H1 (cell line): ENCODE measurements around the gene CPHXL. TPM values are rescaled to one million over a fixed set of nuclear protein-coding genes. Genes with fewer than 3 reads are reported as not detected.

ENCODE experiments used
- CTCF ChIA-PET: fragments of 300-600 bp; sonication (Branson Sonifier 250); formaldehyde crosslinking; loops from one replicate; lab custom pipeline; 2021; ENCODE audit not compliant: partially characterized antibody; lab: Charles Lee
- POLR2A ChIA-PET: fragments of 300-600 bp; sonication (Branson Sonifier 250); formaldehyde crosslinking; loops from one replicate; lab custom pipeline; 2021; ENCODE audit warnings: inconsistent platforms; ENCODE audit not compliant: partially characterized antibody; lab: Charles Lee
- DNase-seq, 2 experiments: peaks; one replicate each; pipeline versions ENCODE4 v3.0.0 to v3.0.0-alpha.2; 2010 to 2022; ENCODE audit warnings: low spot score in 2 of 2, low read depth in 1 of 2, mixed read lengths in 1 of 2
- FAIRE-seq: peaks from 2 replicates; lab custom pipeline; 2011; peaks lifted over from hg19 to GRCh38; lab: Jason Lieb, UNC
- H2AFZ ChIP-seq: 2 replicates; pipeline ENCODE4 v1.8.1; 2012; ENCODE audit warnings: low read length, inconsistent platforms
- H2AK5ac ChIP-seq: 2 replicates; pipeline ENCODE4 v1.6.1; 2013; ENCODE audit warnings: low read depth, low read length
- H2BK120ac ChIP-seq: replicated peaks from 2 replicates; pipeline ENCODE3; 2013; ENCODE audit warnings: low read depth, low read length, inconsistent platforms
- H2BK12ac ChIP-seq: 2 replicates; pipeline ENCODE4 v1.6.1; 2013; ENCODE audit warnings: low read depth, low read length
- H2BK15ac ChIP-seq: 2 replicates; pipeline ENCODE4 v1.6.1; 2013; ENCODE audit warnings: low read length
- H2BK20ac ChIP-seq: 2 replicates; pipeline ENCODE4 v1.6.1; 2013; ENCODE audit warnings: low read length
- H2BK5ac ChIP-seq: 2 replicates; pipeline ENCODE4 v1.6.1; 2013; ENCODE audit warnings: low read depth, low read length
- H3K14ac ChIP-seq: 2 replicates; pipeline ENCODE4 v1.6.1; 2013; ENCODE audit warnings: inconsistent platforms; ENCODE audit not compliant: insufficient read length
- H3K18ac ChIP-seq: 2 replicates; pipeline ENCODE4 v1.6.1; 2013; ENCODE audit warnings: low read length; ENCODE audit errors: extremely low read depth
- H3K23ac ChIP-seq: 2 replicates; pipeline ENCODE4 v1.6.1; 2013; ENCODE audit warnings: inconsistent platforms; ENCODE audit not compliant: insufficient read length
- H3K23me2 ChIP-seq: 2 replicates; pipeline ENCODE4 v1.6.1; 2013; ENCODE audit warnings: low read depth, low read length
- H3K27ac ChIP-seq: 2 replicates; pipeline ENCODE4 v1.6.1; 2011; ENCODE audit warnings: low read depth, low read length, inconsistent platforms
- H3K27me3 ChIP-seq, 4 experiments: replicated peaks in 1 of 4; 1 replicate in 1 of 4; 2 replicates in 3 of 4; pipeline versions ENCODE4 v1.6.1 to v1.8.1; 2011 to 2013; ENCODE audit warnings: low read length in 3 of 4, mild to moderate bottlenecking in 3 of 4, inconsistent platforms in 2 of 4, mixed read lengths in 2 of 4, moderate library complexity in 1 of 4; ENCODE audit not compliant: control insufficient read depth in 3 of 4, insufficient read depth in 3 of 4; ENCODE audit errors: extremely low read depth in 1 of 4
- H3K36me3 ChIP-seq, 4 experiments: 2 replicates each; pipeline versions ENCODE4 v1.6.1 to v1.8.1; 2011 to 2013; ENCODE audit warnings: mild to moderate bottlenecking in 4 of 4, low read length in 3 of 4, moderate library complexity in 2 of 4, control low read depth in 1 of 4, inconsistent platforms in 1 of 4; ENCODE audit not compliant: insufficient read depth in 4 of 4, control insufficient read depth in 2 of 4
- H3K4ac ChIP-seq: replicated peaks from 2 replicates; pipeline ENCODE3; 2013; ENCODE audit warnings: low read length, low read depth, mixed read lengths, inconsistent platforms; ENCODE audit not compliant: insufficient read length
- H3K4me1 ChIP-seq, 4 experiments: replicated peaks in 1 of 4; 1 replicate in 1 of 4; 2 replicates in 3 of 4; pipeline versions ENCODE4 v1.6.1 to v1.8.1; 2011 to 2013; ENCODE audit warnings: low read length in 3 of 4, inconsistent platforms in 2 of 4, mixed read lengths in 1 of 4; ENCODE audit not compliant: insufficient read depth in 4 of 4, control insufficient read depth in 3 of 4
- H3K4me2 ChIP-seq, 2 experiments: 2 replicates each; pipeline versions ENCODE4 v1.6.1 to v1.8.1; 2011 to 2013; ENCODE audit warnings: low read depth in 2 of 2, low read length in 2 of 2, control low read depth in 1 of 2, inconsistent platforms in 1 of 2, mild to moderate bottlenecking in 1 of 2; ENCODE audit not compliant: insufficient read depth in 1 of 2
- H3K4me3 ChIP-seq, 4 experiments: fragments of 200-600, 300-600 bp in 1 of 4; sonication (generic), shearing (Covaris generic), sonication (Bioruptor Twin) in 1 of 4; 2 replicates each; pipeline versions ENCODE4 v1.5.1 to v1.8.1; 2011 to 2016; ENCODE audit warnings: low read length in 4 of 4, low read depth in 3 of 4, control low read depth in 2 of 4, inconsistent platforms in 2 of 4, mild to moderate bottlenecking in 2 of 4, mixed read lengths in 1 of 4, moderate library complexity in 1 of 4; ENCODE audit not compliant: insufficient read depth in 2 of 4; ENCODE audit errors: extremely low read depth in 1 of 4
- H3K56ac ChIP-seq: replicated peaks from 2 replicates; pipeline ENCODE3; 2013; ENCODE audit warnings: low read depth, mild to moderate bottlenecking, mixed read lengths, low read length, inconsistent platforms; ENCODE audit not compliant: insufficient read length
- H3K79me1 ChIP-seq: 2 replicates; pipeline ENCODE4 v1.6.1; 2013; ENCODE audit warnings: low read depth, low read length, control low read depth
- H3K79me2 ChIP-seq, 2 experiments: 2 replicates each; pipeline versions ENCODE4 v1.6.1 to v1.8.1; 2012 to 2013; ENCODE audit warnings: low read length in 2 of 2, mild to moderate bottlenecking in 2 of 2, inconsistent platforms in 1 of 2; ENCODE audit not compliant: insufficient read depth in 2 of 2, control insufficient read depth in 1 of 2
- H3K9ac ChIP-seq, 4 experiments: replicated peaks in 1 of 4; 1 replicate in 1 of 4; 2 replicates in 3 of 4; pipeline versions ENCODE4 v1.6.1 to v1.8.1; 2011 to 2013; ENCODE audit warnings: low read depth in 3 of 4, low read length in 3 of 4, control low read depth in 2 of 4, mild to moderate bottlenecking in 2 of 4, moderate library complexity in 2 of 4, inconsistent platforms in 1 of 4; ENCODE audit errors: extremely low read depth in 1 of 4
- H3K9me3 ChIP-seq, 2 experiments: 2 replicates each; pipeline versions ENCODE4 v1.6.1 to v1.8.1; 2012 to 2013; ENCODE audit warnings: mild to moderate bottlenecking in 2 of 2, moderate library complexity in 2 of 2, control low read depth in 1 of 2, inconsistent platforms in 1 of 2, low read depth in 1 of 2, low read length in 1 of 2, mixed read lengths in 1 of 2; ENCODE audit not compliant: insufficient read depth in 2 of 2
- H4K20me1 ChIP-seq, 2 experiments: replicated peaks in 1 of 2; 2 replicates each; pipeline versions ENCODE3 to v1.8.1; 2011 to 2013; ENCODE audit warnings: inconsistent platforms in 2 of 2, low read length in 2 of 2, mild to moderate bottlenecking in 1 of 2; ENCODE audit not compliant: insufficient read depth in 2 of 2, control insufficient read depth in 1 of 2
- H4K5ac ChIP-seq: 2 replicates; pipeline ENCODE4 v1.6.1; 2013; ENCODE audit warnings: low read length, low read depth, mixed read lengths, inconsistent platforms; ENCODE audit not compliant: insufficient read length
- H4K8ac ChIP-seq: 2 replicates; pipeline ENCODE4 v1.8.0; 2013; ENCODE audit warnings: mild to moderate bottlenecking, moderate library complexity, low read length, inconsistent platforms; ENCODE audit not compliant: insufficient read depth; ENCODE audit errors: extremely low read depth
- H4K91ac ChIP-seq: replicated peaks from 2 replicates; pipeline ENCODE3; 2013; ENCODE audit warnings: low read length, mixed read lengths, inconsistent platforms; ENCODE audit not compliant: insufficient read length
- EZH2 ChIP-seq: fragments of 200-600 bp; sonication (generic); IDR thresholded peaks from 2 replicates; pipeline ENCODE4 v1.7.1; 2012; ENCODE audit warnings: low read depth, mild to moderate bottlenecking, moderate library complexity, low read length, inconsistent platforms; ENCODE audit not compliant: severe bottlenecking
- JUND ChIP-seq: IDR thresholded peaks from 2 replicates; pipeline ENCODE4 v1.6.1; 2011; ENCODE audit warnings: mild to moderate bottlenecking, improper control_type of control experiment, low read length
- NRF1 ChIP-seq: IDR thresholded peaks from 2 replicates; pipeline ENCODE4 v1.6.1; 2011; ENCODE audit warnings: mild to moderate bottlenecking, low read depth, low read length, improper control_type of control experiment
- RNF2 ChIP-seq: fragments of 200-900, 300-1000 bp; sonication (generic); IDR thresholded peaks from 2 replicates; pipeline ENCODE4 v1.7.1; 2016; ENCODE audit warnings: borderline replicate concordance, low read depth, mild to moderate bottlenecking, antibody characterized with exemption, low read length; ENCODE audit not compliant: poor library complexity, severe bottlenecking; ENCODE audit errors: missing control alignments
- SP1 ChIP-seq: IDR thresholded peaks from 2 replicates; pipeline ENCODE4 v1.6.1; 2011; ENCODE audit warnings: low read depth, low read length
- WGBS, 2 experiments: shearing (Covaris generic) in 1 of 2; methylation state at CpG; one replicate each; pipeline versions ENCODE4 v1.1.6 to v1.1.7; 2013 to 2015; ENCODE audit warnings: low lambda C conversion rate in 2 of 2, mixed read lengths in 2 of 2, inconsistent platforms in 1 of 2, low coverage in 1 of 2, missing lambda C conversion rate in 1 of 2; ENCODE audit not compliant: insufficient replicate concordance in 2 of 2, insufficient coverage in 1 of 2, insufficient read length in 1 of 2; ENCODE audit errors: extremely low coverage in 1 of 2, missing lambda C conversion rate in 1 of 2; 5-methylcytosine and 5-hydroxymethylcytosine counted together
- polyA plus RNA-seq, 7 experiments: library from polyadenylated mRNA; depleted of rRNA in 3 of 7; stranded (reverse) in 5 of 7; unstranded in 2 of 7; fragments of >200 nt in 5 of 7; fragments of 200-250 nt in 2 of 7; gene quantifications; 1 replicate in 5 of 7; 2 replicates in 1 of 7; 4 replicates in 1 of 7; pipeline versions ENCODE4 v1.2.1 to v1.2.3, GENCODE V29; 2011 to 2013; ENCODE audit warnings: missing spikeins in 2 of 7, mixed read lengths in 2 of 7
- total RNA-seq: library from RNA; stranded (reverse); fragmentation: NEBNext Ultra II Directional; extraction: Animal tissue kit (Norgen Biotek cat#: 25700); gene quantifications from 2 replicates; pipeline ENCODE4 v1.2.1, GENCODE V29; 2021

CPHXL gene
- total and polyA plus RNA-seq, 2 of the 8 experiments (the other 6 are each of a cell fraction or from before 2014, with no cell fraction given): not detected

DNA sequence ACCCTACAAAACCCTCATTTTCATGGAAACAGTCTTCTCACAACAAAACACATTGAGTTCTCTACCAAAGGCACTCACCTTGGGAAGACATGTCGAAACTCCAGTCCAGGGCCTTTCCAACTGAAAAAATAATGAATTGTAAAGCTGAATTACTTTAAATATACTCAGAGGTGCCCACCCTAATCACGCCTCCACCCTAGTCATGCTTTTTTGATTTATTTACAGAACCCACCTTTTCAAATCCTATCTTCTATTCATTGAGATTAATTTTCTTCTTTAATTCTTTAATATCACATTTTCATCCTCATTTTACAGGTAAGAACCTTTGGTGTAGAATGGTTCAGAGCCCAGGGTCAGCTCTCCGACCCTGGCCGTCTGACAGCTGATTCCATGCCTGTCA, 49.4 kb downstream of the CPHXL start, which contains the start of gene CPHXL2:
CPHXL2 (minus strand) TSS at position 101 of the 400 bp plus-strand sequence; CDS start at position 91, 10 bp downstream.
- TF ChIP-seq NRF1: no peak
- TF ChIP-seq JUND: no peak
- no peak for TF ChIP-seq EZH2
- no peak for TF ChIP-seq RNF2
- TF ChIP-seq SP1: no peak
- TF ChIP-seq, all 59 proteins: peak for 0

More for the DNA sequence above, 49.4 kb downstream of the CPHXL start, which contains the start of gene CPHXL2:
- DNase-seq (no peak), FAIRE-seq (no peak)
- Histone ChIP-seq H3K36me3 (no peaks in the 10 kb centered on the region), H2BK12ac (no peak within 1 kb of the TSS), H4K8ac (no peak within 1 kb of the TSS), H3K4me2 (no peak within 1 kb of the TSS), H2BK120ac (no peak within 1 kb of the TSS), H3K27me3 (no peaks in the 10 kb centered on the region), H2AFZ (no peak within 1 kb of the TSS), H3K79me2 (no peaks in the 10 kb centered on the region), H3K18ac (no peak within 1 kb of the TSS), H3K23me2 (no peaks in the 10 kb centered on the region), H3K4me3 (no peak within 1 kb of the TSS), H3K56ac (no peak within 1 kb of the TSS), H3K79me1 (no peaks in the 10 kb centered on the region), H3K9me3 (0 out of 4 replicates have a peak, but pooled peaks cover 0 to 5% of the 10 kb centered on the region in 2 experiments), H3K27ac (no peak within 1 kb of the TSS), H2BK15ac (no peak within 1 kb of the TSS), H3K9ac (no peak within 1 kb of the TSS), H3K4ac (no peak within 1 kb of the TSS), H2AK5ac (no peak within 1 kb of the TSS), H3K14ac (no peak within 1 kb of the TSS), H3K4me1 (no peaks in the 10 kb centered on the region), H2BK5ac (no peak within 1 kb of the TSS), H4K91ac (no peak within 1 kb of the TSS), H4K20me1 (no peaks in the 10 kb centered on the region), H2BK20ac (no peak within 1 kb of the TSS), H4K5ac (no peak within 1 kb of the TSS), H3K23ac (no peak within 1 kb of the TSS)
- ChIA-PET POLR2A (interaction anchor here (1.7 kb wide), 1 partner anchor 30 kb away, joined by 4 read pairs; the partner anchor contains the start of genes KARS1 and TERF2IP), CTCF (interaction anchor here (0.6 to 1.3 kb wide), 2 partner anchors 19 to 31 kb away, joined by 3 read pairs; no protein-coding TSS in a partner anchor)
- 90% methylated on average over 4 of the region's 4 CpGs; no CpG with 5 or more reads in 1 of the 2 experiments for WGBS, 2 experiments
